HG02610 (cell line): ENCODE measurements around the gene EME1.
A peak's percentile ranks its signal among the peaks of the same experiment; 100 is the strongest.
"Not testable (repeated sequence)": the region's sequence is repeated elsewhere in the genome, so short reads cannot be mapped to it uniquely, and the experiment has no call there.

Experiments used
- ATAC-seq: cut with Tn5 transposase; IDR thresholded peaks from one replicate; pipeline ENCODE4 v1.9.1; 2021; ENCODE audit warnings: mild to moderate bottlenecking, moderate library complexity; ENCODE audit not compliant: unreplicated experiment

EME1 gene

GRCh38 chr17:50424246-50424995, 51.4 kb downstream of the EME1 start:
- ATAC-seq, result no peak

- ATAC-seq, result no peak
Observed at GRCh38 chr17:50424996-50425681, 52.1 kb downstream of the EME1 start.

GRCh38 chr17:50425682-50426471, 52.8 kb downstream of the EME1 start, which contains the start of gene ACSF2:
Gene ACSF2 (plus strand): TSS chr17:50426218. CDS start chr17:50426262, 44 bp downstream.
- peak; percentile 62 for ATAC-seq

GRCh38 chr17:50426472-50426782, 53.4 kb downstream of the EME1 start:
- peak; percentile 2 for ATAC-seq

GRCh38 chr17:50426814-50427787, 54.1 kb downstream of the EME1 start:
- ATAC-seq, result peak; percentile 41

GRCh38 chr17:50428126-50428525, 55.1 kb downstream of the EME1 start:
- not testable (repeated sequence) for ATAC-seq

- ATAC-seq, result no peak
Observed at GRCh38 chr17:50428831-50429424, 55.9 kb downstream of the EME1 start.

GRCh38 chr17:50429793-50430192, 56.8 kb downstream of the EME1 start:
- no peak for ATAC-seq
